CD4-positive, alpha-beta memory T cell (primary cell): Measurements from ENCODE around the gene GPLD1. TPM values are rescaled to one million over a fixed set of nuclear protein-coding genes. Genes with fewer than 3 reads are reported as not detected.

ENCODE experiments used
- CTCF ChIA-PET: fragments of 350-600 bp; sonication (Branson Sonifier 250); formaldehyde crosslinking; loops from one replicate; lab custom pipeline; 2021; ENCODE audit warnings: inconsistent platforms; ENCODE audit not compliant: partially characterized antibody; lab: Charles Lee
- POLR2A ChIA-PET: fragments of 350-600 bp; sonication (Branson Sonifier 250); formaldehyde crosslinking; loops from one replicate; lab custom pipeline; 2021; ENCODE audit not compliant: partially characterized antibody; lab: Charles Lee
- DNase-seq, 5 donors: peaks; one replicate each; pipeline versions ENCODE4 v3.0.0 to v3.0.0-alpha.2; 2020 to 2022; ENCODE audit warnings: mixed read lengths in 1 of 5
- H3K27ac ChIP-seq: one replicate; pipeline ENCODE4 v1.7.0; 2013; ENCODE audit warnings: low read depth, low read length
- H3K27me3 ChIP-seq: 2 replicates; pipeline ENCODE4 v1.7.0; 2013; ENCODE audit warnings: mild to moderate bottlenecking, low read length, moderate library complexity; ENCODE audit not compliant: insufficient read depth
- H3K36me3 ChIP-seq: 2 replicates; pipeline ENCODE4 v1.7.0; 2013; ENCODE audit warnings: mild to moderate bottlenecking, low read length, moderate library complexity; ENCODE audit not compliant: insufficient read depth
- H3K4me1 ChIP-seq: 2 replicates; pipeline ENCODE4 v1.7.0; 2013; ENCODE audit warnings: mild to moderate bottlenecking, low read length, moderate library complexity; ENCODE audit not compliant: insufficient read depth
- H3K4me3 ChIP-seq, 2 donors: one replicate each; pipeline ENCODE4 v1.7.0; 2013; ENCODE audit warnings: low read length in 2 of 2, mild to moderate bottlenecking in 1 of 2
- H3K9me3 ChIP-seq, 2 donors: one replicate each; pipeline ENCODE4 v1.7.0; 2013; ENCODE audit warnings: low read length in 2 of 2, control low read depth in 1 of 2; ENCODE audit not compliant: control insufficient read depth in 1 of 2
- H3K27ac Mint-ChIP-seq, 7 donors: one replicate each; pipeline ENCODE4 v1.8.0; 2020 to 2021; ENCODE audit warnings: mixed read lengths in 7 of 7, mild to moderate bottlenecking in 6 of 7, inconsistent platforms in 3 of 7, moderate library complexity in 3 of 7
- H3K27me3 Mint-ChIP-seq, 2 donors: one replicate each; pipeline ENCODE4 v1.8.0; 2020 to 2021; ENCODE audit warnings: mixed read lengths in 2 of 2
- H3K36me3 Mint-ChIP-seq, 2 donors: one replicate each; pipeline ENCODE4 v1.8.0; 2020 to 2021; ENCODE audit warnings: mixed read lengths in 2 of 2, inconsistent platforms in 1 of 2, mild to moderate bottlenecking in 1 of 2
- H3K4me1 Mint-ChIP-seq, 4 donors: one replicate each; pipeline ENCODE4 v1.8.0; 2020 to 2021; ENCODE audit warnings: mixed read lengths in 4 of 4, mild to moderate bottlenecking in 1 of 4
- H3K4me3 Mint-ChIP-seq, 8 donors: one replicate each; pipeline ENCODE4 v1.8.0; 2020 to 2021; ENCODE audit warnings: mixed read lengths in 8 of 8, mild to moderate bottlenecking in 7 of 8, moderate library complexity in 6 of 8, inconsistent platforms in 3 of 8
- H3K9me3 Mint-ChIP-seq, 8 donors: one replicate each; pipeline ENCODE4 v1.8.0; 2020 to 2021; ENCODE audit warnings: mixed read lengths in 8 of 8, mild to moderate bottlenecking in 5 of 8, inconsistent platforms in 3 of 8, moderate library complexity in 1 of 8
- intact Hi-C: fragments of 100-400 bp; cut with micrococcal nuclease; formaldehyde crosslinking; loops from one replicate; pipeline ENCODE4 v1.15.1; 2023
- polyA plus RNA-seq, 2 donors: library from polyadenylated mRNA; unstranded; fragments of 300-500 nt; fragmentation: Illumina TruSeq; gene quantifications; one replicate each; pipeline ENCODE4 v1.2.3, GENCODE V29; 2021
- total RNA-seq, 2 experiments: library from RNA; stranded (reverse); gene quantifications; one replicate each; pipeline ENCODE4 v1.2.3, GENCODE V29; 2021

The GPLD1 gene
- total and polyA plus RNA-seq, 4 experiments from 2014 or later: 0.30 to 1.4 (median 0.49) TPM; not detected in 1

DNA sequence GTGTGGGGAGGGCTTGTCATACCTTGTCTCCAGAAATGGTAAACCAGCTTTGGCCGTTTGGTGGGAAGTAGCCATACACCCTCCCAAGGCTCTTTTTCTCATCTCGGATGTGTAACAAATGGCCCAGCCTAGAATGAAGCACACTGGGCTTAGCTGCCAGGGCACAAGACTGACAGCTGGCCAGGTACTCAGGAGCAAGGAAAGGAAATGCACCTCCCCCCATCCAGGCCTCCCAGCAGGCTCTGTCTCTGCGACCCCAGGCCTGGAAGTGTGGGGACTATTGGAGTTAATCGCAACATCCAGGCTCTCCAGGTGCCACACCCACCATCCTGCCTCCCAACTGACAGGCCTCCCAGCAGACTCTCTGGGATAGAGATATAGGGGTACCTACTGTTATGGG is 43.7 kb downstream of the GPLD1 start:
- CTCF ChIA-PET: no interaction called here
- intact Hi-C loops: no loop called here
- POLR2A ChIA-PET: no interaction called here

DNA sequence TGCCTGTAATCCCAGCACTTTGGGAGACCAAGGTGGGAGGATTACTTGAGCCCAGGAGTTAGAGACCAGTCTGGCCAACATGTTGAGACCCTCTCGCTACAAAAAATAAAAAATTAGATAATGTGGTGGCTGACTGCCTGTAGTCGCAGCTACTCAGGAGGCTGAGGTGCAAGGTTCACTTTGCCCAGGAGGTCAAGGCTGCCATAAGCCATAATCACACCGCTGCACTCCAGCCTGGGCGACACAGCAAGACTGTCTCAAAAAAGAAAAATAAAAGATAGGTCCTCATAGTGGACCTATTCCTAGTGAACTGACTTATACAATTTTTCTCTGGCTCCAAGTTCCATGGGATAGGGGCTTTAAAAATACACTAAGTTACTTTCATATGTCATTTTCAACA is 44.8 kb downstream of the GPLD1 start:
- Histone ChIP-seq H3K4me3 (no peak overlapping the region), H3K27me3 (no peaks in the 10 kb centered on the region), H3K27ac (no peak overlapping the region), H3K4me1 (no peaks in the 10 kb centered on the region), H3K9me3 (no peaks in the 10 kb centered on the region), H3K36me3 (no peaks in the 10 kb centered on the region)
- POLR2A ChIA-PET: no interaction called here
- no peak for DNase-seq
- CTCF ChIA-PET: interaction anchor here (1.0 kb wide), 1 partner anchor 22 kb away, joined by 3 read pairs; no protein-coding TSS in a partner anchor
- no peaks in the 10 kb centered on the region for H3K9me3 Mint-ChIP-seq
- H3K4me1 Mint-ChIP-seq: peaks cover 0 to 2% (median under 1%) of the 10 kb centered on the region in 4 donors
- H3K27ac Mint-ChIP-seq: no peak overlapping the region
- H3K4me3 Mint-ChIP-seq: no peak overlapping the region
- H3K36me3 Mint-ChIP-seq: no peaks in the 10 kb centered on the region
- no peaks in the 10 kb centered on the region for H3K27me3 Mint-ChIP-seq
- intact Hi-C loops: no loop called here

More for the DNA sequence above, 43.7 kb downstream of the GPLD1 start:
- Mint-ChIP-seq H3K9me3 (no peaks in the 10 kb centered on the region), H3K27ac (no peak overlapping the region), H3K4me3 (no peak overlapping the region), H3K36me3 (no peaks in the 10 kb centered on the region), H3K4me1 (no peaks in the 10 kb centered on the region), H3K27me3 (no peaks in the 10 kb centered on the region)
- H3K4me3 ChIP-seq: no peak overlapping the region
- H3K27me3 ChIP-seq: no peaks in the 10 kb centered on the region
- no peaks in the 10 kb centered on the region for H3K36me3 ChIP-seq
- no peak overlapping the region for H3K27ac ChIP-seq
- no peaks in the 10 kb centered on the region for H3K4me1 ChIP-seq
- no peaks in the 10 kb centered on the region for H3K9me3 ChIP-seq
- no peak for DNase-seq

DNA sequence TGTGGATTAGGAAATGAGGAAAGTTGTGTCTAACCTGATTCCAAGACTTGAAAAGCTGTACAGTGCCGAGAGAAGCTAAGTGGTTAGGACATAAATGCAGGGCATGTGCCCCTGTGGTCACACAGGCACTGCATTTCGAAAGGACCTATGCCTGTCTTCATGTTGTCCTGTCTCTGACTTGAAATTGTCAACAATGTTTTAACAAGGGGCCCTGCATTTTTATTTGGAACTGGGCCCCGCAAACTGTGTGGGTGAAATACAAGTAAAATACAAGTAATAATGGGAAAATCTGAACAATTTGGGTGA is 47.8 kb downstream of the GPLD1 start:
- no peaks in the 10 kb centered on the region for H3K4me1 ChIP-seq
- no peak overlapping the region for H3K4me3 ChIP-seq
- no peaks in the 10 kb centered on the region for H3K9me3 ChIP-seq
- H3K27ac ChIP-seq: no peak overlapping the region
- peaks cover 0 to 2% (median under 1%) of the 10 kb centered on the region in 4 donors for H3K4me1 Mint-ChIP-seq
- H3K27me3 ChIP-seq: no peaks in the 10 kb centered on the region
- no peaks in the 10 kb centered on the region for H3K9me3 Mint-ChIP-seq
- intact Hi-C loops: no loop called here
- ChIA-PET CTCF (interaction anchor here (0.7 to 1.2 kb wide), 2 partner anchors 11 to 577 kb away, joined by 3 read pairs; no protein-coding TSS in a partner anchor), POLR2A (no interaction called here)
- H3K36me3 Mint-ChIP-seq: peaks cover 0 to 10% of the 10 kb centered on the region in 2 donors
- H3K27me3 Mint-ChIP-seq: no peaks in the 10 kb centered on the region
- DNase-seq: no peak
- H3K36me3 ChIP-seq: no peaks in the 10 kb centered on the region
- no peak overlapping the region for H3K27ac Mint-ChIP-seq
- H3K4me3 Mint-ChIP-seq: no peak overlapping the region

DNA sequence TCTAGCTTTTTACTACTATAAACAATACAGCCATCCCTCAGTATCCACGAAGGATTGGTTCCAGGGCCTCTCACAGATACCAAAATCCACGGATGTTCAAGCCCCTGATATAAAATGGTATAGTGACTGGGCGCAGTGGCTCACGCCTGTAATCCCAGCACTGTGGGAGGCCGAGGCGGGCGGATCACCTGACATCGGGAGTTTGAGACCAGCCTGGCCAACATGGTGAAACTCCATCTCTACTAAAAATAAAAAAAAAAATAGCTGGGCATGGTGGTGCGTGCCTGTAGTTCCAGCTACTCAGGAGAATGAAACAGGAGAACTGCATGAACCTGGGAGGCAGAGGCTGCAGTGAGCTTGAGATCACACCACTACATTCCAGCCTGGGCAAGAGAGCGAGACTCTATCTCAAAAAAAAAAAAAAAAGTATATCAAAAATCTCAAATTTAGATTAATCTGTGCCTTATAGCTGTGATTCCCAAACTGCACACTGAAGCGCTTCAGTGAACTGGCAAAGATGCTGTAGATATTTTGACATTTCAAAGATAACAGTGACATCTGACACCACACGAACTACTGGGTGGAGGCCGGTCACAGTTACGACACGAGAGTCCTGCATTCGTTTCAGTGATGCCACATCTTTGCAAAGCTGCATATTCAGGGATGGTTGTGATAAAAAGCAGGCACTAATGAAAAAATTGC is 48.3 kb downstream of the GPLD1 start:
- DNase-seq: no peak
- Mint-ChIP-seq H3K9me3 (no peaks in the 10 kb centered on the region), H3K4me3 (no peak overlapping the region), H3K27me3 (no peaks in the 10 kb centered on the region), H3K4me1 (peaks cover 0 to 2% (median under 1%) of the 10 kb centered on the region in 4 donors), H3K27ac (no peak overlapping the region), H3K36me3 (peaks cover 0 to 10% of the 10 kb centered on the region in 2 donors)
- H3K4me3 ChIP-seq: no peak overlapping the region
- intact Hi-C loops: no loop called here
- ChIA-PET CTCF (interaction anchor here (0.7 to 1.4 kb wide), 2 partner anchors 10 to 577 kb away, joined by 3 to 4 read pairs; no protein-coding TSS in a partner anchor), POLR2A (no interaction called here)
- H3K9me3 ChIP-seq: no peaks in the 10 kb centered on the region
- H3K27me3 ChIP-seq: no peaks in the 10 kb centered on the region
- no peak overlapping the region for H3K27ac ChIP-seq
- no peaks in the 10 kb centered on the region for H3K36me3 ChIP-seq
- H3K4me1 ChIP-seq: no peaks in the 10 kb centered on the region

DNA sequence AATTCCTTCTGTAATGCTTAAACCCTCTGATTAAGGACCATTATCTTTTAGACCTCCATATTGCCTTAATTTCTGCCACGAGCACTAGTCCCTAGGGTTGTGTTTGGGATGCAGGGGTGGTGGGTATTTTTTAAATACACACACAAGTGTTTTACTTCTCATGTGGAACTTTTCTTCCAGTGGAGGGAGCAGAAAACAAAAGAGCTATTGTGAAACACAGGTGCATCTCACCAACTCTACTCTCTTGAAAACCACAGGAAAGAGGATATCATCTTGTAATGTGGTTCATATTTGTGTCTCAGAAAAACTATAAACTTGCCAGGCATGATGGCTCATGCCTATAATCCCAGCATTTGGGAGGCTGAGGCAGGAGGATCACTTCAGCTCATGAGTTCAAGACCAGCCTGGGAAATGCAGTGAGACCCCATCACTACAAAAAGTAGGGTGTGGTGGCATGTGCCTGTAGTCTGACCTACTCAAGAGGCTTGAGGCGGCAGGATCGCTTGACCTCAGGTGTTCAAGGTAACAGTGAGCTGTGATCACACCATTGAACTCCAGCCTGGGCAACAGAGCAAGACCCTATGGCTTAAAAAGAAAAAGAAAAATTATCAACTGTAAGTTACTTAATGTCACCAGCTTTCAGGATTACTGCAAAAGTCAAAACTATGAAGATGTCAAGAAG is 49.4 kb downstream of the GPLD1 start:
- Mint-ChIP-seq H3K4me3 (no peak overlapping the region), H3K27me3 (no peaks in the 10 kb centered on the region), H3K4me1 (peaks cover 0 to 2% (median under 1%) of the 10 kb centered on the region in 4 donors), H3K9me3 (no peaks in the 10 kb centered on the region), H3K36me3 (peaks cover 0 to 10% of the 10 kb centered on the region in 2 donors), H3K27ac (no peak overlapping the region)
- H3K9me3 ChIP-seq: no peaks in the 10 kb centered on the region
- no peaks in the 10 kb centered on the region for H3K27me3 ChIP-seq
- H3K4me1 ChIP-seq: no peaks in the 10 kb centered on the region
- intact Hi-C loops: no loop called here
- H3K4me3 ChIP-seq: no peak overlapping the region
- DNase-seq: no peak
- ChIA-PET POLR2A (interaction anchor here (0.7 kb wide), 1 partner anchor 18 kb away, joined by 4 read pairs; no protein-coding TSS in a partner anchor), CTCF (interaction anchor here (1.4 kb wide), 1 partner anchor 9 kb away, joined by 4 read pairs; no protein-coding TSS in a partner anchor)
- no peaks in the 10 kb centered on the region for H3K36me3 ChIP-seq
- no peak overlapping the region for H3K27ac ChIP-seq

DNA sequence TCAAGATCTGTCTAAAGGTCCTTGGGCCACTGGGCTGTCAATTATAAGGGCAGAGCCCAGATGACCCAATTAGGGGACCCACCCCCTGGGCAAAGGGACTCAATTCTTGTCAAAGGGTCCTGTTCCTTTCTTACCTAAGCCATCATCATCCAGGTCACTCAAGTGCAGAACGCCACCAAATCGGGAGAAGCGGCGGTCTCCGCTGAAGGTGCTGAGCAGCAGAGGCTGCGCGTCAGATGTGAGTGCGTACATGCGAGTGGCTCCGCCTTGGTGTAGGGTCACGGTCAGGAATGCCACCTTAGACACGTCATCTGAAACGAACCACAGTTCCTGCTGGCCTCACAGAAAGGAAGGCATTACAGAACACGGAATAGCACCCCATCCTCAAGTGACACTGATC is 52.4 kb downstream of the GPLD1 start:
- POLR2A ChIA-PET: no interaction called here
- Mint-ChIP-seq H3K4me1 (peaks cover 0 to 2% (median under 1%) of the 10 kb centered on the region in 4 donors), H3K9me3 (no peaks in the 10 kb centered on the region), H3K27ac (no peak overlapping the region), H3K4me3 (no peak overlapping the region), H3K27me3 (no peaks in the 10 kb centered on the region), H3K36me3 (peaks cover 0 to 10% of the 10 kb centered on the region in 2 donors)
- no peak for DNase-seq
- intact Hi-C loops: no loop called here
- no peaks in the 10 kb centered on the region for H3K4me1 ChIP-seq
- H3K9me3 ChIP-seq: no peaks in the 10 kb centered on the region
- no peaks in the 10 kb centered on the region for H3K27me3 ChIP-seq
- no peak overlapping the region for H3K27ac ChIP-seq
- no peak overlapping the region for H3K4me3 ChIP-seq
- CTCF ChIA-PET: no interaction called here
- H3K36me3 ChIP-seq: no peaks in the 10 kb centered on the region

DNA sequence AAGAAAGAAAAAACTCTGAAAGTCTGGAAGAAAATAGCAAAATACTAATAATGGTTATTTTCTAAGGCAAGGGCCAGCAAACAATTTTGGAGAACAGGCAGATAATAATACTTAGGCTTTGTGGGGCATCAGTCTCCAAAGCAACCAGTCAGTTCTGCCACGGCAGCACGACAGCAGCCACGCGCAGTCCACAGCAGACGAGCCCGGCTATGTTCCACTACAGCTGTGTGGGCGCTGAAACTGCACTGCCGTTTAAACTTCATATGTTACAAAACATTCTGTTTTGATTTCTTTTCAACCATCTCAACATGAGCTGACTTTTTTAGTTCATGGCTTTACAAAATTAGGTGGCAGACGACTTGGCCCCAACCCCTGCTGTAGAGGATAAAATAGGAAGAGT is 56.8 kb downstream of the GPLD1 start:
- intact Hi-C loops: loop anchor here (5.0 kb wide), 1 partner anchor 585 kb away; no protein-coding TSS in a partner anchor
- no peaks in the 10 kb centered on the region for H3K9me3 Mint-ChIP-seq
- no peak overlapping the region for H3K4me3 ChIP-seq
- H3K27ac Mint-ChIP-seq: no peak overlapping the region
- no peak for DNase-seq
- H3K36me3 Mint-ChIP-seq: peaks cover 0 to 7% of the 10 kb centered on the region in 2 donors
- H3K4me1 Mint-ChIP-seq: peaks cover 0 to 1% (median 0%) of the 10 kb centered on the region in 4 donors
- H3K9me3 ChIP-seq: no peaks in the 10 kb centered on the region
- ChIA-PET CTCF (interaction anchor here (0.7 to 4.8 kb wide), 3 partner anchors 10 to 87 kb away, joined by 3 to 34 read pairs (median 6); partner anchors contain the start of gene ALDH5A1), POLR2A (no interaction called here)
- H3K27me3 Mint-ChIP-seq: no peaks in the 10 kb centered on the region
- H3K4me1 ChIP-seq: no peaks in the 10 kb centered on the region
- H3K36me3 ChIP-seq: no peaks in the 10 kb centered on the region
- H3K27me3 ChIP-seq: no peaks in the 10 kb centered on the region
- H3K27ac ChIP-seq: no peak overlapping the region
- H3K4me3 Mint-ChIP-seq: no peak overlapping the region
